Ovary (tissue), 3 donors: ENCODE measurements around the gene KLRC3.
"Not testable (repeated sequence)": the region's sequence is repeated elsewhere in the genome, so short reads cannot be mapped to it uniquely, and the experiment has no call there.

Experiments
- CTCF ChIP-seq, 3 donors: fragments of 450-650 bp in 2 of 3; fragments of 200-600 bp in 1 of 3; IDR thresholded peaks; one replicate each; pipeline versions ENCODE4 v1.5.1 to v1.8.0; 2016 to 2022; ENCODE audit warnings: antibody characterized with exemption in 3 of 3, mild to moderate bottlenecking in 1 of 3
- EP300 ChIP-seq: sonication (generic); formaldehyde crosslinking; IDR thresholded peaks from one replicate; pipeline ENCODE4 v1.6.1; 2017; ENCODE audit warnings: antibody characterized with exemption
- POLR2A ChIP-seq: fragments of 450-650 bp; IDR thresholded peaks from one replicate; pipeline ENCODE4 v1.6.1; 2017; ENCODE audit warnings: antibody characterized with exemption, mild to moderate bottlenecking, moderate library complexity
- donor health status: DM: no; HTN: no; CAD: no.

DNA sequence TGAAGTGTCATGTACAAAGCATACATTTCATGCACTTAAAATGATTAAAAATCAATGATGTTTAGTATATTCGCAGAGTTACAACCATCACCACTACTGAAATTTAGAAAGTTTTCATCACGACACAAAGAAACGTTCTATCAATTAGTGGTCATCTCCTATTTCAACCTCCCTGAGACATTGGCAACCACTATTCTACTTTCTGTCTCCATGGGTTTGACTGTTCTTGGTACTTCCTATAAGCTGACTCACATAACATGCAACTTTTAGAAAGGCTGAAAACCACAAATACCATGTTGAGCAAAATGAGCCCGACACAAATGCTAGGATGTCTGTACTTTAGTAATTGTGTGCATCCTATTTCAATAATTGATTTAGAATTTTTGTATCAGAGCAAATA, 10.2 kb upstream of the KLRC3 start:
- TF ChIP-seq CTCF (IDR thresholded peaks at IDR 0.05); POLR2A; EP300: not testable (repeated sequence)
